A673 (cell line): ENCODE measurements around the gene GPHN.

Experiments
- EZH2 ChIP-seq: fragments of 200-600 bp; sonication (generic); IDR thresholded peaks from 2 replicates; pipeline ENCODE4 v1.6.1; 2017; ENCODE audit warnings: borderline replicate concordance, low read depth, mild to moderate bottlenecking, mixed read lengths, antibody characterized with exemption, low read length; ENCODE audit not compliant: poor library complexity, severe bottlenecking
- TF ChIP-seq, protein P1 (sequence below): fragments of 300-800, 200-600 bp; sonication (generic); conservative IDR thresholded peaks from 2 replicates; pipeline ENCODE4 v1.5.1; 2017; ENCODE audit warnings: low read depth, mild to moderate bottlenecking, antibody characterized with exemption, low read length, moderate library complexity, mixed read lengths

DNA sequence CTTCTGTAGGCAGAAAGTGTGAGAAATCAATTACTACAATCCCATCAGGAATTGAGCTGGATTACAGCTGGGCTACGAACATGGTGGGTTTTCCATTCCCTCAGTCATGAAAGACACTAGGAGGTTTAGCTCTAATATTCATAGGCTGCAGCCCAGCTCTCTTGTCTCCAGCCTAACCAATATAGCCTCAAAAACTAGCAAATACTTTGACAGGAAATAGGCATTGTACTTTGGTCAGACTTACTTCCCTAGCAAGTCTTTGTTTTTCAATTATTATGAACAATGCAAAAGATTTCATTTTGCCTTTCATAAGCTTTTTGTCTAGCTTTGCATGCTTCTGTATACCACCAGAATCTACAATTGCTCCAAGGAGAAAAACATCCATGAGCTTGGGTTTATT is 296.2 kb downstream of the GPHN start:
- TF ChIP-seq, protein P1, sequence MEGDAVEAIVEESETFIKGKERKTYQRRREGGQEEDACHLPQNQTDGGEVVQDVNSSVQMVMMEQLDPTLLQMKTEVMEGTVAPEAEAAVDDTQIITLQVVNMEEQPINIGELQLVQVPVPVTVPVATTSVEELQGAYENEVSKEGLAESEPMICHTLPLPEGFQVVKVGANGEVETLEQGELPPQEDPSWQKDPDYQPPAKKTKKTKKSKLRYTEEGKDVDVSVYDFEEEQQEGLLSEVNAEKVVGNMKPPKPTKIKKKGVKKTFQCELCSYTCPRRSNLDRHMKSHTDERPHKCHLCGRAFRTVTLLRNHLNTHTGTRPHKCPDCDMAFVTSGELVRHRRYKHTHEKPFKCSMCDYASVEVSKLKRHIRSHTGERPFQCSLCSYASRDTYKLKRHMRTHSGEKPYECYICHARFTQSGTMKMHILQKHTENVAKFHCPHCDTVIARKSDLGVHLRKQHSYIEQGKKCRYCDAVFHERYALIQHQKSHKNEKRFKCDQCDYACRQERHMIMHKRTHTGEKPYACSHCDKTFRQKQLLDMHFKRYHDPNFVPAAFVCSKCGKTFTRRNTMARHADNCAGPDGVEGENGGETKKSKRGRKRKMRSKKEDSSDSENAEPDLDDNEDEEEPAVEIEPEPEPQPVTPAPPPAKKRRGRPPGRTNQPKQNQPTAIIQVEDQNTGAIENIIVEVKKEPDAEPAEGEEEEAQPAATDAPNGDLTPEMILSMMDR: no peak
- no peak for TF ChIP-seq EZH2
